Small intestine (tissue), 7 donors: Measurements from ENCODE around the gene GNAT1. TPM values are rescaled to one million over a fixed set of nuclear protein-coding genes. Genes with fewer than 3 reads are reported as not detected.
A peak's percentile ranks its signal among the peaks of the same experiment; 100 is the strongest.
"Not testable (repeated sequence)": the region's sequence is repeated elsewhere in the genome, so short reads cannot be mapped to it uniquely, and the experiment has no call there.

ENCODE experiments used
- DNase-seq, 2 donors: peaks; one replicate each; pipeline versions ENCODE4 v3.0.0 to v3.0.0-alpha.2; 2013
- FAIRE-seq: peaks from 2 replicates; lab custom pipeline; 2012; peaks lifted over from hg19 to GRCh38; lab: Jason Lieb, UNC
- H3K27ac ChIP-seq, 3 donors: one replicate each; pipeline ENCODE4 v1.5.1; 2013; ENCODE audit warnings: low read length in 2 of 3, mild to moderate bottlenecking in 2 of 3, control low read depth in 1 of 3, inconsistent platforms in 1 of 3, low read depth in 1 of 3, moderate library complexity in 1 of 3
- H3K27me3 ChIP-seq, 3 donors: one replicate each; pipeline ENCODE4 v1.6.1; 2013; ENCODE audit warnings: low read length in 3 of 3, inconsistent platforms in 1 of 3; ENCODE audit not compliant: control insufficient read depth in 3 of 3, insufficient read depth in 3 of 3
- H3K36me3 ChIP-seq, 3 donors: one replicate each; pipeline ENCODE4 v1.6.1; 2013; ENCODE audit warnings: low read length in 3 of 3, inconsistent platforms in 1 of 3, low read depth in 1 of 3, mild to moderate bottlenecking in 1 of 3, moderate library complexity in 1 of 3; ENCODE audit not compliant: control insufficient read depth in 3 of 3, insufficient read depth in 2 of 3
- H3K4me1 ChIP-seq, 3 donors: one replicate each; pipeline ENCODE4 v1.6.1; 2013; ENCODE audit warnings: low read length in 2 of 3, inconsistent platforms in 1 of 3, low read depth in 1 of 3, mild to moderate bottlenecking in 1 of 3, moderate library complexity in 1 of 3; ENCODE audit not compliant: control insufficient read depth in 3 of 3, insufficient read depth in 2 of 3
- H3K4me3 ChIP-seq, 3 donors: one replicate each; pipeline ENCODE4 v1.5.1; 2013; ENCODE audit warnings: low read length in 3 of 3, control low read depth in 1 of 3, inconsistent platforms in 1 of 3, low read depth in 1 of 3, mild to moderate bottlenecking in 1 of 3, moderate library complexity in 1 of 3
- H3K9me3 ChIP-seq, 2 donors: one replicate each; pipeline ENCODE4 v1.6.1; 2013; ENCODE audit warnings: low read depth in 1 of 2, low read length in 1 of 2; ENCODE audit not compliant: control insufficient read depth in 2 of 2, insufficient read depth in 1 of 2
- WGBS, 3 donors: extraction: QIAGEN DNeasy Blood & Tissue Kit; methylation state at CpG; one replicate each; pipeline ENCODE4 v1.1.7; 2013; 5-methylcytosine and 5-hydroxymethylcytosine counted together
- polyA plus RNA-seq, 4 donors: library from polyadenylated mRNA; stranded (reverse) in 3 of 4; unstranded in 1 of 4; fragments of 200-250 nt in 3 of 4; fragments of 120-200 nt in 1 of 4; gene quantifications; one replicate each; pipeline versions ENCODE4 v1.2.1 to v1.2.3, GENCODE V29; 2013
- donor health status: healthy with polysubstance abuse.
- donor health status: control.
- donor health status: control.
- donor health status: Bipolar disorder and iron deficiency.
- donor health status: healthy.

Gene GNAT1
- polyA plus RNA-seq, 4 donors: not detected

DNA sequence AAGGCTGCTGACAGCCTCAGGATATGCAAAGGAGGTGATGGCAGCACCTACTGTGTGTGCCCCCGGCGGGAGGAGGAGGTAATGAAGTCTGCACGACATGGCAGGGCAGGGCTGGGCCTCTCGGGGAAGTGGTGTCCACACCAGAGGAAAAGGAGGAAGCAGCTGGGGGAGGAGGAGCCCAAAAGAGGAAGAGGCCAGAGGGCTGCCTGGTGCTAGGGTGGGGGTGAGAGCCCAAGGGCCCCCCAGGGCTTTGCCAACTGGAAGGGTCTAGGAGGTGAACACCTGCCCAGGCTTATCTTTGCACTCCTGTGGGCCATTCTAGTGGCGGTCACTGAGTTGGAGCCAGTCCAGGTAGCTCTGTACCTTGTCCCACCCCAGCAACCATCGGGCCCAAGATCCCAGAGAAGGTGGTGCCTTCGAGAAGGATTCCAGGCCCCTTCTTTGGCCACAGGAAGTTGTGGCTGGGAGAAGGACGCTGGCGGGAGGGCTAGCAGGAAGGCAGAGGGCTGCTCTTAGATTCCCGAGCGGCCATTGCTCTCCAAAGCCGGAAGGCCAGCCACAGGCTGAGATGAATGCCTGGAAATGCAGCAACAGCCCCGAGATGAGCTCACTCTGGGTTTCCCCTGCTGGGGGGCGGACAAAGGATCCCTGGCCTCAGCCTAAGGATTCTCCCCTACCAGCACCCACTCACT, 51.6 kb downstream of the GNAT1 start:
- H3K27me3 ChIP-seq: no peaks in the 10 kb centered on the region
- no peak overlapping the region for H3K4me3 ChIP-seq
- no peaks in the 10 kb centered on the region for H3K9me3 ChIP-seq
- no peak for DNase-seq
- H3K36me3 ChIP-seq: peaks cover 0 to 83% (median 0%) of the 10 kb centered on the region in 3 donors
- peak overlapping the region; percentile 46 to 91 (median 47) for H3K27ac ChIP-seq
- FAIRE-seq: no peak
- peaks cover 4 to 49% (median 30%) of the 10 kb centered on the region in 3 donors for H3K4me1 ChIP-seq
- 29 to 54% (median 39%) methylated on average over 14 of the region's 14 CpGs for WGBS, 3 donors

- Histone ChIP-seq H3K4me3 (no peak overlapping the region), H3K36me3 (peaks cover 0 to 84% (median 0%) of the 10 kb centered on the region in 3 donors), H3K4me1 (peaks cover 2 to 49% (median 30%) of the 10 kb centered on the region in 3 donors), H3K27me3 (no peaks in the 10 kb centered on the region), H3K9me3 (no peaks in the 10 kb centered on the region), H3K27ac (peak overlapping the region; percentile 46 to 91 (median 46))
- 83 to 96% (median 87%) methylated on average over 4 of the region's 4 CpGs for WGBS, 3 donors
- FAIRE-seq (no peak), DNase-seq (no peak)
These were observed 52.1 kb downstream of the GNAT1 start for GRCh38 chr3:50243543-50243895.

DNA sequence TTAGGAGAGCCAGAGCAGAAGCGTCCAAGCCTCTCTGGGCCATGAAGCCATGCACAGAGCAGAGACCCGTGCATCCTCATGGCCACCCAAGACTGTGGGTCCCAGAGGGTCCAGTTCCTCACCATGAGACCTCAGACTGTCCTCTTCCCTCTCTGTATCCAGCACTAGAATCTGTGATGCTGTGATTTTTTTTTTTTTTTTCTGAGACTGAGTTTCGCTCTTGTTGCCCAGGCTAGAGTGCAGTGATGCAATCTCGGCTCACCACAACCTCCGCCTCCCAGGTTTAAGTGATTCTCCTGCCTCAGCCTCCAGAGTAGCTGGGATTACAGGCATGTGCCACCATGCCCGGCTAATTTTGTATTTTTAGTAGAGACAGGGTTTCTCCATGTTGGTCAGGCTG, 53.4 kb downstream of the GNAT1 start:
- H3K27me3 ChIP-seq, H3K4me3 ChIP-seq, DNase-seq, FAIRE-seq, H3K9me3 ChIP-seq: not testable (repeated sequence)
- Histone ChIP-seq H3K4me1 (peaks cover 2 to 46% (median 27%) of the 10 kb centered on the region in 3 donors), H3K36me3 (peaks cover 0 to 84% (median 0%) of the 10 kb centered on the region in 3 donors), H3K27ac (peak overlapping the region in 1 of 3 donors; percentile 55)
- WGBS, 3 donors: 78 to 95% (median 86%) methylated on average over 6 of the region's 6 CpGs

DNA sequence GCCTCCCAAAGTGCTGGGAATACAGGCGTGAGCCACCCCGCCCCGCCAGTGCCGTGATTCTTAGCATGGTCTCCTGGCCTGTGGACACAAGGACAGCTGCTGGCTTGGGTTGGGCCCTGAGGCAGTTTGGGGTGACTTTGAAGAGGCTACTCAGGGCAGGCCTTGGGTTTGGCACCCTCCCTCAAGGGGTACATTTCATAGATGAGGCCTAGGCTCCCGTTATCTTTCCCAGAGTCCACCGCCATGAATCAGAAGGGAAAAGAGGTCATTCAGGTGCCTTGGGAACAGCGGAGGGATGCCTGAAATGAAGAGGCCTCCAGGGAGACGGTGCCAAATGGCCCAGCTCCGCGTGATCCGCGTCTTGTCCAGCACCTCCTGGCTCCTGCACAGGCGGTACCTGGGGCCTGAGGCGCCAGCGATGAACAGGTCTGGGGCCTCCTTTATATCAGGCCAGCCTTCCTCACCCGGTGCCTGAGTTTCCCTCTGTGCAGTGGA, 53.9 kb downstream of the GNAT1 start:
- DNase-seq: no peak
- H3K4me1 ChIP-seq: peaks cover 2 to 46% (median 27%) of the 10 kb centered on the region in 3 donors
- no peak for FAIRE-seq
- H3K36me3 ChIP-seq: peaks cover 0 to 84% (median 0%) of the 10 kb centered on the region in 3 donors
- WGBS, 3 donors: 68 to 79% (median 76%) methylated on average over 16 of the region's 16 CpGs
- peak overlapping the region in 1 of 3 donors; percentile 68 for H3K4me3 ChIP-seq
- no peaks in the 10 kb centered on the region for H3K9me3 ChIP-seq
- H3K27ac ChIP-seq: peak overlapping the region; percentile 55 to 80 (median 78)
- H3K27me3 ChIP-seq: no peaks in the 10 kb centered on the region

GRCh38 chr3:50245831-50246516, 54.6 kb downstream of the GNAT1 start:
- Histone ChIP-seq H3K27me3 (no peaks in the 10 kb centered on the region), H3K9me3 (no peaks in the 10 kb centered on the region), H3K4me3 (peak overlapping the region in 2 of 3 donors; percentile 48 to 68), H3K36me3 (peaks cover 0 to 84% (median 0%) of the 10 kb centered on the region in 3 donors), H3K4me1 (peaks cover 2 to 43% (median 27%) of the 10 kb centered on the region in 3 donors), H3K27ac (peak overlapping the region; percentile 55 to 80 (median 78))
- WGBS, 3 donors: 0 to 3% (median 2%) methylated on average over 21 to 25 of the region's 25 CpGs
- DNase-seq (peak; percentile 87 to 95), FAIRE-seq (no peak)

GRCh38 chr3:50246517-50246954, 55.1 kb downstream of the GNAT1 start:
- Histone ChIP-seq H3K27me3 (no peaks in the 10 kb centered on the region), H3K4me3 (peak overlapping the region in 1 of 3 donors; percentile 68), H3K27ac (peak overlapping the region; percentile 55 to 80 (median 78)), H3K4me1 (peaks cover 3 to 38% (median 23%) of the 10 kb centered on the region in 3 donors), H3K36me3 (peaks cover 0 to 84% (median 0%) of the 10 kb centered on the region in 3 donors), H3K9me3 (no peaks in the 10 kb centered on the region)
- FAIRE-seq (no peak), DNase-seq (peak; percentile 56 to 60)
- WGBS, 3 donors: 24 to 35% (median 25%) methylated on average over 10 of the region's 10 CpGs

Other genes with a start within 250 kb of the GNAT1 start
- 100 to 1,000 TPM in 1 of 4 donors, 10 to 100 TPM in 3; 57.1 to 216 (median 84.3) TPM for gene RBM5, start 102.7 kb upstream of the GNAT1 start, polyA plus RNA-seq
- 10 to 100 TPM in 1 of 4 donors, 1 to 10 TPM in 3; 3.0 to 35.7 (median 4.3) TPM for gene SEMA3F, start 36.3 kb upstream of the GNAT1 start, polyA plus RNA-seq
- 1 to 10 TPM in 2 of 4 donors, not detected in 2; 2.1 to 2.4 TPM for gene SLC38A3, start 13.7 kb downstream of the GNAT1 start, polyA plus RNA-seq
- 100 to 1,000 TPM in 2 of 4 donors, 10 to 100 TPM in 2; 23.9 to 117 (median 81.9) TPM for gene GNAI2, start 44.6 kb downstream of the GNAT1 start, polyA plus RNA-seq
- 100 to 1,000 TPM in 3 of 4 donors, 10 to 100 TPM in 1; 39.2 to 204 (median 154) TPM for gene SEMA3B, start 77.5 kb downstream of the GNAT1 start, polyA plus RNA-seq
- under 1 TPM in 3 of 4 donors, not detected in 1; 0.21 to 0.54 (median 0.30) TPM for gene LSMEM2, start 87.5 kb downstream of the GNAT1 start, polyA plus RNA-seq
- gene IFRD2, start 100.8 kb downstream of the GNAT1 start, polyA plus RNA-seq: 10 to 100 TPM; 46.3 to 93.4 (median 71.0) TPM
- gene HYAL3, start 107.8 kb downstream of the GNAT1 start, polyA plus RNA-seq: 1 to 10 TPM; 1.6 to 4.1 (median 2.5) TPM
- 1 to 10 TPM; 2.4 to 8.5 (median 7.3) TPM for gene NAA80, start 107.8 kb downstream of the GNAT1 start, polyA plus RNA-seq
- 10 to 100 TPM in 1 of 4 donors, 1 to 10 TPM in 3; 1.1 to 11.1 (median 3.7) TPM for gene HYAL1, start 112.0 kb downstream of the GNAT1 start, polyA plus RNA-seq
- 100 to 1,000 TPM in 1 of 4 donors, 10 to 100 TPM in 3; 11.0 to 124 (median 23.6) TPM for gene HYAL2, start 131.1 kb downstream of the GNAT1 start, polyA plus RNA-seq
- 10 to 100 TPM; 26.8 to 46.2 (median 30.6) TPM for gene TUSC2, start 136.6 kb downstream of the GNAT1 start, polyA plus RNA-seq
- 10 to 100 TPM; 16.3 to 39.0 (median 26.2) TPM for gene RASSF1, start 149.2 kb downstream of the GNAT1 start, polyA plus RNA-seq
- gene ZMYND10, start 154.1 kb downstream of the GNAT1 start, polyA plus RNA-seq: 1 to 10 TPM in 2 of 4 donors, under 1 TPM in 2; 0.43 to 2.5 (median 1.2) TPM
- 10 to 100 TPM; 16.2 to 31.8 (median 21.3) TPM for gene NPRL2, start 159.2 kb downstream of the GNAT1 start, polyA plus RNA-seq
- gene CYB561D2, start 159.3 kb downstream of the GNAT1 start, polyA plus RNA-seq: 10 to 100 TPM; 25.8 to 39.1 (median 30.9) TPM
- gene TMEM115, start 167.9 kb downstream of the GNAT1 start, polyA plus RNA-seq: 10 to 100 TPM; 24.8 to 49.1 (median 31.0) TPM